ENCODE measurements around the gene CCNI.
"Not testable (repeated sequence)": the region's sequence is repeated elsewhere in the genome, so short reads cannot be mapped to it uniquely, and the experiment has no call there.

CCNI gene

DNA sequence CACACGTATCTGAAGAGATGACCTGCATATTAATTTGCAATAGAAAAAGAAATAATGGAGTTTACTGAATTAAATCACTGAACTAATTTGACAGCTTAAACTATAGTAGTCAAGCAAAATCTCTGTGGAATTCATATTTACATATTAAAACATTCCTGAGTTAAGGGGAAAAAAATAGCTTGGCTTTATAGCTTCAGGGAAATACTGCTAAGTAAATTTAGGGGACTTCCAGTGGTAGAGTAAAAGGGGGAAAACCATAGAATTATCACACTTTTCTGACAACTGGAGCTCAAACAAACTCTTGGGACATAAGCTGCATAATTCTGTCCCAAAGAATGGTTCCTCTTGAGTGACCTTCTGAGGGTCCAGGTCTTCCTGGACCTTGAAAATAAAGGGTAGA is 28.6 kb upstream of the CCNI start:
- H3K9ac ChIP-seq (ENCODE audit: low read length) = no peak overlapping the region
- H3K27me3 ChIP-seq (ENCODE audit: control insufficient read depth, insufficient read depth, low read length) = no peaks in the 10 kb centered on the region
- H3K4me3 ChIP-seq (ENCODE audit: low read depth, low read length) = no peak overlapping the region
- H3K4me1 ChIP-seq (ENCODE audit: control insufficient read depth, insufficient read depth, low read length) = peaks cover 6% of the 10 kb centered on the region; the same call in 1 of the 2 replicates
- no peaks in the 10 kb centered on the region for H3K36me3 ChIP-seq (ENCODE audit: control insufficient read depth, insufficient read depth, low read length)
- no peak overlapping the region for H3K27ac ChIP-seq (ENCODE audit: low read depth, low read length)
- H3K9me3 ChIP-seq (ENCODE audit: control insufficient read depth, insufficient read depth, low read depth, low read length) = no peaks in the 10 kb centered on the region

DNA sequence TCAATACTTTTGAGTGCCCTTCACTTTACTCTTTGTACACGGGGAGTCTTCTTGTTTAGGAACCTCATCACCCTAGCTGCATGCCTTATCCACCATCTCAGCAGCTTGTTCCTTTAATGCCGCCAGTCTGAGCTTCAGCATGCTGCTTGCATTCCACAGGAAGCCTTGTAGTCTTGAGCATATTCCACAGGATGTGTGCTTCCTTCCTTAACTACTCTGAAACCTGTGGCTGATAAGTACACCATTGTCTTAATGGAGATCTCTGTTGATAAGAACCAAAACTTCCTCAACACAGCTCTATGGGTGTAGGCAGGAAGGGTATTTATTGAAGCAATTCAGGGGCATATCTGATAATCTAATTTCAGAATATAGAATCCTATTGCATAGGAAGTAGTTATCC is 24.4 kb upstream of the CCNI start:
- Histone ChIP-seq H3K27me3 (ENCODE audit: control insufficient read depth, insufficient read depth, low read length) (no peaks in the 10 kb centered on the region), H3K27ac (ENCODE audit: low read depth, low read length) (no peak overlapping the region), H3K4me1 (ENCODE audit: control insufficient read depth, insufficient read depth, low read length) (peaks cover 6% of the 10 kb centered on the region; the same call in 1 of the 2 replicates), H3K9ac (ENCODE audit: low read length) (no peak overlapping the region), H3K4me3 (ENCODE audit: low read depth, low read length) (no peak overlapping the region), H3K36me3 (ENCODE audit: control insufficient read depth, insufficient read depth, low read length) (no peaks in the 10 kb centered on the region), H3K9me3 (ENCODE audit: control insufficient read depth, insufficient read depth, low read depth, low read length) (no peaks in the 10 kb centered on the region)

DNA sequence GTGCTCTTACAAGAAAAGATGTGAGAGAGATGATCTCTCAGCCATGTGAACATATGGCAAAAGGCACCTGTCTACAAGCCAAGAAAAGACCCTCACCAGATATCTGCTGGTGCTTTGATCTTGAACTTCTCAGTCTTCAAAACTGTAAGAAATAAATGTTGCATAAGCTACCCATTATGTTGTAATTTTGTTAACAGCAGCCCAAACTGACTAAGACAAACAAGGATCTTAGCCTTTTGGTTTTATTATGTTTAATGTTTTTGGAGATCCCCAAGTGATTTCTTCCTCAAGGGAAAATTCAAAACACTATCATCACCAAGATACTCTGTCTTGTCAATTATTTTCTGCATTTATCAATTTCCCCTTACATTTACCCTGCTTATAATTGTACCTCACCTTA is 21.8 kb upstream of the CCNI start:
- H3K36me3 ChIP-seq (ENCODE audit: control insufficient read depth, insufficient read depth, low read length) = no peaks in the 10 kb centered on the region
- no peak overlapping the region for H3K4me3 ChIP-seq (ENCODE audit: low read depth, low read length)
- H3K9me3 ChIP-seq (ENCODE audit: control insufficient read depth, insufficient read depth, low read depth, low read length) = no peaks in the 10 kb centered on the region
- H3K9ac ChIP-seq (ENCODE audit: low read length) = no peak overlapping the region
- H3K4me1 ChIP-seq (ENCODE audit: control insufficient read depth, insufficient read depth, low read length) = peaks cover 6% of the 10 kb centered on the region; the same call in 1 of the 2 replicates
- no peak overlapping the region for H3K27ac ChIP-seq (ENCODE audit: low read depth, low read length)
- no peaks in the 10 kb centered on the region for H3K27me3 ChIP-seq (ENCODE audit: control insufficient read depth, insufficient read depth, low read length)

DNA sequence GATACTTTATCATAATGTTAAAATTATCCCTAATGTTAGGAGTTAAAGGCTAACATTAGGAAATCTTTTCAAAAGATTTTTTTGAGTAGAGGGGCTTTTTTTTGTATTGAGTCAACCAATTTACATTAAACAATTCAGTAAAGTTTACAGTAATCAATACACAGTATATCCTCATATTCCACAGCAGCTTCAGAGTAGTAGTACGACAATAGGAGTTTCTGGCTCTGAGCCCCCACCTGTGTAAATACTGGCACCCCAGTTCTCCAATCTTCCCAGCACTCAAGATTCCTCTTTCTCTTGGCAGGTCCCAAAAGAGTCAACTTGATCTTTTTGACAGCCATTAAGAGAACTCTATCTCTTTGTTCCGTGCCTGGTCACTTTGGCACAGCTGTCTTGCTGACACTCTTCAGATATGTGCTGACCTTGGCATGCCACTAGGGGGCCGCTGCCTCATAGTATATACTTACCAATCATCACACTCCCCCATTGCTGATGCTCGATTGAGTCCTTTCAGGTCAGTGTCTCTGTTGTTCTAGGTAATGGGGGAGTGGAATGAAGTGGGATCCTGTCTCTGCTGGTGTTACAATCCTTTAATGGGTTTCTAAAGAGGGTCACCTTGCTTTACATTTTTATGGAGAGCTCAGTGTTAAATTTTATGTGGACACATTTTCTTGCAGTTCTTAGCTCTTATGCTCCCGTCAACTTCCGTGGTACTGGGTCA is 19.5 kb upstream of the CCNI start:
- Histone ChIP-seq H3K36me3 (ENCODE audit: control insufficient read depth, insufficient read depth, low read length) (no peaks in the 10 kb centered on the region), H3K27me3 (ENCODE audit: control insufficient read depth, insufficient read depth, low read length) (no peaks in the 10 kb centered on the region), H3K4me3 (ENCODE audit: low read depth, low read length) (no peak overlapping the region), H3K27ac (ENCODE audit: low read depth, low read length) (no peak overlapping the region), H3K4me1 (ENCODE audit: control insufficient read depth, insufficient read depth, low read length) (peaks cover 4% of the 10 kb centered on the region; the same call in 1 of the 2 replicates), H3K9ac (ENCODE audit: low read length) (no peak overlapping the region), H3K9me3 (ENCODE audit: control insufficient read depth, insufficient read depth, low read depth, low read length) (no peaks in the 10 kb centered on the region)

DNA sequence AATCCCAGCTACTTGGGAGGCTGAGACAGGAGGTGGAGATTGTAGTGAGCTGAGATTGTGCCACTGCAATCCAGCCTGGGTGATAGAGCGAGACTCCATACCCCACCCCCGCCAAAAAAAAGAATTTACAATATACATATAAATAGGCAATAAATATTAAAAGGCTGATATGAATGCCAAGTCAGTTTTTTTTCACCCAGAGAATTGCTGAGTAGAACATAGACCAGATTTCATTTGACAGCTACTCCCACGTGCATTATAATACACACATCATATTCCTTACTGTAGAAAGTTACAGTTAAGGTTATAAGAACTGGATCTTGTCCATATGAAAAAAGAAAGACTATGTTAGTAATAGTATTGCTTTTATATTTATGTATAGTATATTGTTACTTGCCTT is 18.7 kb upstream of the CCNI start:
- no peak overlapping the region for H3K4me3 ChIP-seq (ENCODE audit: low read depth, low read length)
- H3K4me1 ChIP-seq (ENCODE audit: control insufficient read depth, insufficient read depth, low read length) = no peaks in the 10 kb centered on the region
- H3K27ac ChIP-seq (ENCODE audit: low read depth, low read length) = no peak overlapping the region
- no peak overlapping the region for H3K9ac ChIP-seq (ENCODE audit: low read length)
- H3K9me3 ChIP-seq (ENCODE audit: control insufficient read depth, insufficient read depth, low read depth, low read length) = no peaks in the 10 kb centered on the region
- H3K27me3 ChIP-seq (ENCODE audit: control insufficient read depth, insufficient read depth, low read length) = no peaks in the 10 kb centered on the region
- H3K36me3 ChIP-seq (ENCODE audit: control insufficient read depth, insufficient read depth, low read length) = no peaks in the 10 kb centered on the region

DNA sequence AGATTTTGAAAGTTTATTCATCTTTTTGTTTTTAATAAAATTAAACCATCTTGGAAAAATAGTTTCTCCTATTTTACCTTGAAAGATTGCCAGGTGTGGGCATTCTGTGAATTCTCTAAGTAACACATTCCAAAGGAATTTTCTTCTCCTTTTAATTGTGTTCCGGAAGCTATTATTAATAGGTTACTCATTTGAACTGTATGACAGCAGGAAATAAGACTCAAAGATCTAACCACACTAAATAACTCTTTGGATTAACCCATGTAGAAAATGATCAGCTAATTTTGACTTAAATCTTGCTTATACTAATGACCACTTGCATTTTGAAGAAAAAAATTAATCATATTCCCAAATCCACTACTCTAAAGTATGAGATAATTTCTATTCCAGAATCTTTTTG is 17.6 kb upstream of the CCNI start:
- Histone ChIP-seq H3K4me1 (ENCODE audit: control insufficient read depth, insufficient read depth, low read length) (no peaks in the 10 kb centered on the region), H3K36me3 (ENCODE audit: control insufficient read depth, insufficient read depth, low read length) (no peaks in the 10 kb centered on the region), H3K4me3 (ENCODE audit: low read depth, low read length) (no peak overlapping the region), H3K9me3 (ENCODE audit: control insufficient read depth, insufficient read depth, low read depth, low read length) (no peaks in the 10 kb centered on the region), H3K27ac (ENCODE audit: low read depth, low read length) (no peak overlapping the region), H3K27me3 (ENCODE audit: control insufficient read depth, insufficient read depth, low read length) (no peaks in the 10 kb centered on the region), H3K9ac (ENCODE audit: low read length) (no peak overlapping the region)

DNA sequence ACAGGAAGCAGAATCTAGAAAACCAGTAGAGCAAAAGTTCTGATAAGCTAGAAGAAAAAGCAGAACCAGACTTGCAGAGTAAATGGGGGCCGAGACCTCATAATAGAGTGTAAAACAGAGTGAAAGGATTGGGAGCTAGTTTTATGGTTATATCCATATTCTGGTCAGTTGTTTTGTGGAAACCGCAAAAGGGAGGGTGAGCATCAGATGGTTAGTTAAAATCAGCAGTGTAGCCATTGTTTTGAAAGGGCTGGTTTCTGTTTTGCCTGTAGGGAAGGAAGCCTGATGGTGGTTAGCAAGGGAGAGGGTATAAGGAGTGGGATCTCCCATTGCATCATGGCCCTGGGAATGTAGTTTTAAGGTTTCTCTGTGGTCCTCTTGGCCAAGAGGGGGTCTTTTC is 17.2 kb upstream of the CCNI start:
- Histone ChIP-seq H3K9me3 (ENCODE audit: control insufficient read depth, insufficient read depth, low read depth, low read length) (no peaks in the 10 kb centered on the region), H3K4me3 (ENCODE audit: low read depth, low read length) (no peak overlapping the region), H3K4me1 (ENCODE audit: control insufficient read depth, insufficient read depth, low read length) (no peaks in the 10 kb centered on the region), H3K27me3 (ENCODE audit: control insufficient read depth, insufficient read depth, low read length) (no peaks in the 10 kb centered on the region), H3K36me3 (ENCODE audit: control insufficient read depth, insufficient read depth, low read length) (no peaks in the 10 kb centered on the region), H3K9ac (ENCODE audit: low read length) (no peak overlapping the region), H3K27ac (ENCODE audit: low read depth, low read length) (no peak overlapping the region)

DNA sequence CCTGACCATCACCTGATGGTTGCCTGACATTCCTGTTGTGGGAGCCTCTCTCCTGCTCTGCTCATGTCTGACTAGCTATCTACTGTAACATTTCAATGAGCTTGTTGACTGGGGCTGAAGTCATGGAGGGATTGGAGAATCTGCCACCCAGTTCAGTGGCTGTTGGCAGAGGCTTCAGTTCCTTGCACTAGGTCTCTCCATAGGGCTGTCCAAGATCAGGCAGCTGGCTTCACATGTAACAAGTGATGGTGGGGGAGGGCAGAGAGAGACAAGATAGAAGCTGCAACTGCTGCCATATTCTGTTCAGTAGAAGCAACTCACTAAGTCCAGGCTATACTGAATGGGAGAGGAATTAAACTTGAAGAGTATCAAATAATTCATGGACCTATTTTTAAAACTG is 14.1 kb upstream of the CCNI start:
- H3K4me3 ChIP-seq (ENCODE audit: low read depth, low read length) = no peak overlapping the region
- no peaks in the 10 kb centered on the region for H3K9me3 ChIP-seq (ENCODE audit: control insufficient read depth, insufficient read depth, low read depth, low read length)
- H3K27me3 ChIP-seq (ENCODE audit: control insufficient read depth, insufficient read depth, low read length) = no peaks in the 10 kb centered on the region
- no peak overlapping the region for H3K9ac ChIP-seq (ENCODE audit: low read length)
- H3K36me3 ChIP-seq (ENCODE audit: control insufficient read depth, insufficient read depth, low read length) = no peaks in the 10 kb centered on the region
- H3K4me1 ChIP-seq (ENCODE audit: control insufficient read depth, insufficient read depth, low read length) = no peaks in the 10 kb centered on the region
- no peak overlapping the region for H3K27ac ChIP-seq (ENCODE audit: low read depth, low read length)

DNA sequence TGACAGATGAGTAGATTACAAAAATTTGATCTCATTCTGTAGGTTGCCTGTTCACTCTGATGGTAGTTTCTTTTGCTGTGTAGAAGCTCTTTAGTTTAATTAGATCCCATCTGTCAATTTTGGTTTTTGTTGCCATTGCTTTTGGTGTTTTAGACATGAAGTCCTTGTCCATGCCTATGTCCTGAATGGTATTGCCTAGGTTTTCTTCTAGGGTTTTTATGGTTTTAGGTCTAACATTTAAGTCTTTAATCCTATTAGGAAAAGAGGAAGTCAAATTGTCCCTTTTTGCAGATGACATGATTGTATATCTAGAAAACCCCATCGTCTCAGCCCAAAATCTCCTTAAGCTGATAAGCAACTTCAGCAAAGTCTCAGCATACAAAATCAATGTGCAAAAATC is 11.2 kb upstream of the CCNI start:
- not testable (repeated sequence) for H3K9ac ChIP-seq (ENCODE audit: low read length); H3K9me3 ChIP-seq (ENCODE audit: control insufficient read depth, insufficient read depth, low read depth, low read length)

DNA sequence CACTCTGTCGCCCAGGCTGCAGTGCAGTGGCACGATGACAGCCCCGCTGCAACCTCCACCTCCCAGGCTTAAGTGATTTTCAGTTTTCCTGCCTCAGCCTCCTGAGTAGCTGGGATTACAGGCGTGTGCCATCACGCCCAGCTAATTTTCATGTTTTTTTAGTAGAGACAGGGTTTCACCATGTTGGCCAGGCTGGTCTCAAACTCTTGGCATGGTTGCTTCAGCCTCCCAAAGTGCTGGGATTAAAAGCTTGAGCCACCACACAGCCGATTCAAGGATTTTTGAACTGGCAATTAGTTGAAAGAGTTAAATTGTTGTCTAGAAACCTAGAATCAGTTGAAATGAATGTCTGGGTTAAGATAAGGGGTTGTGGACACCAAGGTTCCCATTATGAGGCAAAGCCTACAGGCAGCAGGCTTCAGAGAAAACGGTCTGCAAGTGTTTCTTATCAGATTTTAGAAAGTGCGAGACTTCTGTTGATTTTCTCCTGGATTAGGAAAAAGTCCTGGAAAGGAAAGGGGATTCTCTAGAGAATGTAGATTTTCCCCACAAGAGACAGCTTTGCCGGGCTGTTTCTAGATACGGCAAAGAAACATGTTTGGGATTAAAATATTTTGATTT is 8.3 kb upstream of the CCNI start:
- H3K9ac ChIP-seq (ENCODE audit: low read length) = no peak overlapping the region
- no peaks in the 10 kb centered on the region for H3K27me3 ChIP-seq (ENCODE audit: control insufficient read depth, insufficient read depth, low read length)
- H3K4me3 ChIP-seq (ENCODE audit: low read depth, low read length) = no peak overlapping the region
- no peaks in the 10 kb centered on the region for H3K9me3 ChIP-seq (ENCODE audit: control insufficient read depth, insufficient read depth, low read depth, low read length)
- H3K4me1 ChIP-seq (ENCODE audit: control insufficient read depth, insufficient read depth, low read length) = no peaks in the 10 kb centered on the region
- no peaks in the 10 kb centered on the region for H3K36me3 ChIP-seq (ENCODE audit: control insufficient read depth, insufficient read depth, low read length)
- H3K27ac ChIP-seq (ENCODE audit: low read depth, low read length) = no peak overlapping the region

More for the DNA sequence above, 11.2 kb upstream of the CCNI start:
- H3K27me3 ChIP-seq (ENCODE audit: control insufficient read depth, insufficient read depth, low read length); H3K4me3 ChIP-seq (ENCODE audit: low read depth, low read length); H3K4me1 ChIP-seq (ENCODE audit: control insufficient read depth, insufficient read depth, low read length); H3K36me3 ChIP-seq (ENCODE audit: control insufficient read depth, insufficient read depth, low read length); H3K27ac ChIP-seq (ENCODE audit: low read depth, low read length): not testable (repeated sequence)

DNA sequence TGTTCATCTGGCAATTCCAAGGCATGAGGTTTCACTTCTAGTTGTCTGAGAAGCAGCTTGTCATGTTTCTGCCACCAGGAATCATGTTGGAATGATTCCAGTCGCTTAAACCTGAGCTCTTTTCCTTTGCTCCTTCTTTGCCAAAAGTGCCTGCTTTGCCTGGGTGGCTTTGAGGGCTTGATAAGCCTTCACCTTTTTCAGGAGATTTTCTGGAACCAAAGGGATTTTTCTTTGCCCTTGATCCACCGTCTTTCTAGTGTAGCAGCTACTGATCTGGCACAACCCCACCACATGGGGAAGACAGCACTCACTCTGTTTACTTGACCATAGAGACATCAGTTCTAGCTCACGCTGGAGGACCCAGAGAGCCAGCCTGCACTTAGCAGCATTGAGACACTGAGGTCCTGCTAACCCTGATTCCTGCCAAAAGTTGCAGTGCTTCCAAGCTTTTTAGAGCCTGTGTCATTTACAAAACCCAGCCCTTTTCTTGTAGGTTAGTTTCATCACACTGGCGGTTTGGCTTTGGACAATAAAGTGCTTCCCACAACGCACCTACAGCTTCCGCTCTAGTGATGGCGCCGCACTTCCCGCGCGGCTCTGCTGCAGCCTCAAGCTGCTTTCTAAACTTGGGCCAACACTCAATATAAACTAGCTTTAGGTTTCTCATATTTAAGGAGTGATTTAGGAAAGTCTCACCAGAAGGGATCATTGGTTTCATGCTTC is 7.3 kb upstream of the CCNI start:
- H3K9ac ChIP-seq (ENCODE audit: low read length) = no peak overlapping the region
- H3K4me3 ChIP-seq (ENCODE audit: low read depth, low read length) = no peak overlapping the region
- H3K27me3 ChIP-seq (ENCODE audit: control insufficient read depth, insufficient read depth, low read length) = no peaks in the 10 kb centered on the region
- H3K27ac ChIP-seq (ENCODE audit: low read depth, low read length) = no peak overlapping the region
- H3K4me1 ChIP-seq (ENCODE audit: control insufficient read depth, insufficient read depth, low read length) = no peaks in the 10 kb centered on the region
- H3K36me3 ChIP-seq (ENCODE audit: control insufficient read depth, insufficient read depth, low read length) = no peaks in the 10 kb centered on the region
- no peaks in the 10 kb centered on the region for H3K9me3 ChIP-seq (ENCODE audit: control insufficient read depth, insufficient read depth, low read depth, low read length)
